Liver (tissue), 9 donors: ENCODE results near the gene TBC1D24. TPM values are rescaled to one million over a fixed set of nuclear protein-coding genes. Genes with fewer than 3 reads are reported as not detected.

Experiments
- DNase-seq: peaks from one replicate; pipeline ENCODE4 v3.0.0-alpha.2; 2017; ENCODE audit warnings: low spot score
- H3K27ac ChIP-seq, 2 donors: one replicate each; pipeline ENCODE4 v1.7.0; 2013; ENCODE audit warnings: inconsistent platforms in 2 of 2, low read length in 2 of 2, control low read depth in 1 of 2, low read depth in 1 of 2, mild to moderate bottlenecking in 1 of 2
- H3K27me3 ChIP-seq, 4 donors: one replicate each; pipeline versions ENCODE4 v1.6.1 to v1.7.0; 2013; ENCODE audit warnings: low read length in 3 of 4, inconsistent platforms in 1 of 4, mild to moderate bottlenecking in 1 of 4, moderate library complexity in 1 of 4; ENCODE audit not compliant: control insufficient read depth in 4 of 4, insufficient read depth in 4 of 4
- H3K36me3 ChIP-seq, 4 donors: one replicate each; pipeline versions ENCODE4 v1.6.1 to v1.7.0; 2013; ENCODE audit warnings: low read length in 3 of 4, mild to moderate bottlenecking in 3 of 4, low read depth in 1 of 4, moderate library complexity in 1 of 4; ENCODE audit not compliant: control insufficient read depth in 4 of 4, insufficient read depth in 3 of 4
- H3K4me1 ChIP-seq, 4 donors: one replicate each; pipeline versions ENCODE4 v1.6.1 to v1.7.0; 2013; ENCODE audit warnings: low read length in 3 of 4, mild to moderate bottlenecking in 3 of 4, moderate library complexity in 1 of 4; ENCODE audit not compliant: control insufficient read depth in 4 of 4, insufficient read depth in 4 of 4
- H3K4me3 ChIP-seq, 3 donors: one replicate each; pipeline versions ENCODE4 v1.6.1 to v1.7.0; 2013; ENCODE audit warnings: low read length in 3 of 3, control low read depth in 1 of 3, low read depth in 1 of 3, mild to moderate bottlenecking in 1 of 3
- H3K9ac ChIP-seq, 2 donors: one replicate each; pipeline ENCODE4 v1.7.0; 2013; ENCODE audit warnings: low read length in 2 of 2, mild to moderate bottlenecking in 2 of 2, moderate library complexity in 2 of 2, control low read depth in 1 of 2, low read depth in 1 of 2
- H3K9me3 ChIP-seq, 4 donors: one replicate each; pipeline versions ENCODE4 v1.6.1 to v1.7.0; 2013; ENCODE audit warnings: low read length in 3 of 4; ENCODE audit not compliant: control insufficient read depth in 4 of 4
- ATF3 ChIP-seq: IDR thresholded peaks from 2 replicates; pipeline ENCODE4 v1.6.1; 2016; ENCODE audit warnings: antibody characterized with exemption
- EGR1 ChIP-seq, 2 donors: IDR thresholded peaks; 2 replicates each; pipeline ENCODE4 v1.6.1; 2016 to 2018; ENCODE audit warnings: antibody characterized with exemption in 2 of 2, low read depth in 2 of 2
- FOXA1 ChIP-seq: IDR thresholded peaks from 2 replicates; pipeline ENCODE4 v1.6.1; 2016; ENCODE audit warnings: antibody characterized with exemption
- FOXA2 ChIP-seq: IDR thresholded peaks from 2 replicates; pipeline ENCODE4 v1.6.1; 2016; ENCODE audit warnings: antibody characterized with exemption
- GABPA ChIP-seq, 2 donors: IDR thresholded peaks in 1 of 2; conservative IDR thresholded peaks in 1 of 2; 2 replicates each; pipeline ENCODE4 v1.6.1; 2016; ENCODE audit warnings: antibody characterized with exemption in 2 of 2, mild to moderate bottlenecking in 1 of 2, moderate library complexity in 1 of 2
- HNF4A ChIP-seq, 2 donors: conservative IDR thresholded peaks; 2 replicates each; pipeline ENCODE4 v1.6.1; 2016; ENCODE audit warnings: antibody characterized with exemption in 2 of 2, mild to moderate bottlenecking in 2 of 2
- HNF4G ChIP-seq: IDR thresholded peaks from 2 replicates; pipeline ENCODE4 v1.6.1; 2016; ENCODE audit warnings: antibody characterized with exemption
- JUND ChIP-seq, 2 donors: IDR thresholded peaks; 2 replicates each; pipeline ENCODE4 v1.6.1; 2016; ENCODE audit warnings: antibody characterized with exemption in 2 of 2
- MAX ChIP-seq: IDR thresholded peaks from 2 replicates; pipeline ENCODE4 v1.6.1; 2016; ENCODE audit warnings: antibody characterized with exemption
- NR2F2 ChIP-seq: IDR thresholded peaks from 2 replicates; pipeline ENCODE4 v1.6.1; 2016; ENCODE audit warnings: antibody characterized with exemption
- RAD21 ChIP-seq, 2 donors: IDR thresholded peaks; 2 replicates each; pipeline ENCODE4 v1.6.1; 2016; ENCODE audit warnings: antibody characterized with exemption in 2 of 2, mild to moderate bottlenecking in 2 of 2
- REST ChIP-seq: IDR thresholded peaks from 2 replicates; pipeline ENCODE4 v1.6.1; 2016; ENCODE audit warnings: antibody characterized with exemption, mild to moderate bottlenecking
- RXRA ChIP-seq, 2 donors: IDR thresholded peaks; 2 replicates each; pipeline ENCODE4 v1.6.1; 2017 to 2018; ENCODE audit warnings: antibody characterized with exemption in 2 of 2, mild to moderate bottlenecking in 1 of 2
- SP1 ChIP-seq: IDR thresholded peaks from 2 replicates; pipeline ENCODE4 v1.6.1; 2018; ENCODE audit warnings: antibody characterized with exemption, mild to moderate bottlenecking
- TAF1 ChIP-seq: conservative IDR thresholded peaks from 2 replicates; pipeline ENCODE4 v1.6.1; 2016; ENCODE audit warnings: antibody characterized with exemption, mild to moderate bottlenecking
- YY1 ChIP-seq: IDR thresholded peaks from 2 replicates; pipeline ENCODE4 v1.6.1; 2016; ENCODE audit warnings: antibody characterized with exemption, mild to moderate bottlenecking
- ZBTB33 ChIP-seq: IDR thresholded peaks from 2 replicates; pipeline ENCODE4 v1.6.1; 2016; ENCODE audit warnings: antibody characterized with exemption
- WGBS: extraction: QIAGEN DNeasy Blood & Tissue Kit; methylation state at CpG from one replicate; pipeline ENCODE4 v1.1.7; 2013; 5-methylcytosine and 5-hydroxymethylcytosine counted together
- polyA plus RNA-seq, 2 donors: library from polyadenylated mRNA; stranded (reverse) in 1 of 2; unstranded in 1 of 2; fragments of 200-250 nt in 1 of 2; fragments of >200 nt in 1 of 2; fragmentation: Nextera tagmentation in 1 of 2; extraction: Ambion mirVana in 1 of 2; gene quantifications; one replicate each; pipeline versions ENCODE4 v1.2.1 to v1.2.3, GENCODE V29; 2013 to 2015
- total RNA-seq, 2 donors: library from RNA; depleted of rRNA; stranded (reverse); fragments of >200 nt; gene quantifications; one replicate each; pipeline ENCODE4 v1.2.3, GENCODE V29; 2014
- donor health status: healthy.
- donor health status: healthy.
- donor health status: healthy.
- donor health status: healthy.
- donor health status: healthy.

The TBC1D24 gene
- total and polyA plus RNA-seq, 4 donors = 8.4 to 22.3 (median 11.5) TPM

DNA sequence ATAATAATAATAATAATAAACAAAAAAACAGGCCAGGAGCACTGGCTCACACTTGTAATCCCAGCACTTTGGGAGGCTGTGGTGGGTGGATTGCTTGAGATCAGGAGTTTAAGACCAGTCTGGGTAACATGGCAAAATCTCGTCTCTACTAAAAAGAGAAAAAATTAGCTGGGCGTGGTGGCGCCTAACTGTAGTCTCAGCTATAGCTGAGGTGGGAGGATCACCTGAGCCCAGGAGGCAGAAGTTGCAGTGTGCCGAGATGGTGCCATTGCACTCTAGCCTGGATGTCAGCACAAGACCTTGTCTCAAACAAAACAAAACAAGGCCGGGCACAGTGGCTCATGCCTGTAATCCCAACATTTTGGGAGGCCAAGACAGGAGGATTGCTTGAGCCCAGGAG lies 20.1 kb downstream of the TBC1D24 start (continued):
- no peak for TF ChIP-seq REST

DNA sequence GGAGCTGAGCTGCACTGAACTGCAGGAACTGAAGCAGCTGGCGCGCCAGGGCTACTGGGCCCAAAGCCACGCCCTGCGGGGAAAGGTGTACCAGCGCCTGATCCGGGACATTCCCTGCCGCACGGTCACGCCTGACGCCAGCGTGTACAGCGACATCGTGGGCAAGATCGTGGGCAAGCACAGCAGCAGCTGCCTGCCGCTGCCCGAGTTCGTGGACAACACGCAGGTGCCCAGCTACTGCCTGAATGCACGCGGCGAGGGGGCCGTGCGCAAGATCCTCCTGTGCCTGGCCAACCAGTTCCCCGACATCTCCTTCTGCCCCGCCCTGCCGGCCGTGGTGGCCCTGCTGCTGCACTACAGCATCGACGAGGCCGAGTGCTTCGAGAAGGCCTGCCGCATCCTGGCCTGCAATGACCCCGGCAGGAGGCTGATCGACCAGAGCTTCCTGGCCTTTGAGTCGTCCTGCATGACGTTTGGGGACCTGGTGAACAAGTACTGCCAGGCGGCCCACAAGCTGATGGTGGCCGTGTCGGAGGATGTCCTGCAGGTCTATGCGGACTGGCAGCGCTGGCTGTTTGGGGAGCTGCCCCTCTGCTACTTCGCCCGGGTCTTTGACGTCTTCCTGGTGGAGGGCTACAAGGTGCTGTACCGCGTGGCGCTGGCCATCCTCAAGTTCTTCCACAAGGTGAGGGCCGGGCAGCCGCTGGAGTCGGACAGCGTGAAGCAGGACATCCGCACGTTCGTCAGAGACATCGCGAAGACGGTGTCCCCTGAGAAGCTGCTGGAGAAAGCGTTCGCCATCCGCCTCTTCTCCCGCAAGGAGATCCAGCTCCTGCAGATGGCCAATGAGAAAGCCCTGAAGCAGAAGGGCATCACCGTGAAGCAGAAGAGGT lies 21.5 kb downstream of the TBC1D24 start:
- Histone ChIP-seq H3K9me3 (no peaks in the 10 kb centered on the region), H3K4me3 (no peak overlapping the region), H3K4me1 (peaks cover 17 to 39% (median 30%) of the 10 kb centered on the region in 4 donors), H3K27me3 (no peaks in the 10 kb centered on the region), H3K9ac (no peak overlapping the region), H3K27ac (no peak overlapping the region), H3K36me3 (peaks cover 0 to 9% (median under 1%) of the 10 kb centered on the region in 4 donors)
- no peak for DNase-seq
- WGBS = 96% methylated on average over 62 of the region's 62 CpGs
- TF ChIP-seq SP1 (no peak), GABPA (IDR thresholded peaks at IDR 0.05 in 1 of 2, conservative IDR thresholded peaks at IDR 0.05 in 1 of 2) (no peak), HNF4G (no peak), HNF4A (conservative IDR thresholded peaks at IDR 0.05) (no peak), TAF1 (no peak)

DNA sequence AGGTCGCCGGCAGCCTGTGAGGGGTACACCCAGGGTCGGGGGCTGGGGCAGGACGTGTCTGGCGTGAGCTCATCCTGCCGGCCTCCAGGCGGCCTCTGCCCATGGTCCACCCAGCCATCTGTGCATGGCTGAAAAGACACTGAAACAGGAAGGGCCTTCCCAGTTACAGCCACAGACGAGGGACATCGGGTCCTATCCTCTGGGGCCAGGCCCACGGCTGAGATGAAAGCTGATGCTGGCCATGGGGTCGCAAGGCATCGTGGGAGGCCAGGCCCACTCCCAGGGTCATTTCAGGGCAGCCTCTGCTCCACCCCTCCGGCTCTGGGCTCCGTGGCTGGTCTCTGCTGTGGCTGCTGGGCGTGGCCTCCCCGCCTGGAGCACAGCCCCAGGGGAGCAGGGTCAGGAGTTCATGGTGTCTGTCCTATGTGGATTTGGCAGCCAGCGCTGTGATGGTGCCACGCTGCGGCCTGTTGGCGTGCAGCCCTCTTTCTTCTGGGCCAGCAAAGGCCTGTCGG lies 22.2 kb downstream of the TBC1D24 start:
- no peak overlapping the region for H3K4me3 ChIP-seq
- no peaks in the 10 kb centered on the region for H3K27me3 ChIP-seq
- 37% methylated on average over 21 of the region's 21 CpGs for WGBS
- H3K27ac ChIP-seq = peak overlapping the region in 1 of 2 donors; percentile 48
- peaks cover 0 to 9% (median under 1%) of the 10 kb centered on the region in 4 donors for H3K36me3 ChIP-seq
- H3K9ac ChIP-seq = peak overlapping the region in 1 of 2 donors; percentile 58
- no peaks in the 10 kb centered on the region for H3K9me3 ChIP-seq
- peak in 1 of 2 donors; percentile 21 for TF ChIP-seq GABPA (IDR thresholded peaks at IDR 0.05 in 1 of 2, conservative IDR thresholded peaks at IDR 0.05 in 1 of 2)
- TF ChIP-seq MAX = no peak
- TF ChIP-seq FOXA2 = peak; percentile 6
- peak; percentile 17 for TF ChIP-seq REST
- peak; percentile 62 to 72 for TF ChIP-seq HNF4A (conservative IDR thresholded peaks at IDR 0.05)
- TF ChIP-seq JUND (IDR thresholded peaks at IDR 0.05) = no peak
- peak; percentile 63 for TF ChIP-seq YY1
- TF ChIP-seq SP1 = peak; percentile 84
- TF ChIP-seq RAD21 (IDR thresholded peaks at IDR 0.05) = peak; percentile 67 to 74
- no peak for TF ChIP-seq ATF3
- peak; percentile 83 for TF ChIP-seq NR2F2
- TF ChIP-seq EGR1 (IDR thresholded peaks at IDR 0.05; ENCODE audit: low read depth in 2 of 2) = no peak
- TF ChIP-seq RXRA (IDR thresholded peaks at IDR 0.05) = peak; percentile 89 to 96
- TF ChIP-seq FOXA1 = no peak
- TF ChIP-seq ZBTB33 = no peak
- no peak for TF ChIP-seq TAF1
- DNase-seq = no peak
- H3K4me1 ChIP-seq = peaks cover 18 to 44% (median 31%) of the 10 kb centered on the region in 4 donors
